Heart right ventricle (tissue), 16 donors: Measurements from ENCODE around the gene TRABD2B. TPM values are rescaled to one million over a fixed set of nuclear protein-coding genes. Genes with fewer than 3 reads are reported as not detected.

Experiments used
- ATAC-seq, 8 donors: fragments of 200-7000 bp; cut with Tn5 transposase; one replicate each; pipeline ENCODE4 v1.9.1; 2020; ENCODE audit warnings: mild to moderate bottlenecking in 8 of 8, moderate library complexity in 8 of 8, moderate number of reproducible peaks in 1 of 8
- DNase-seq, 2 donors: peaks; one replicate each; pipeline ENCODE4 v3.0.0-alpha.2; 2020
- H3K27ac ChIP-seq, 10 donors: fragments of 200-600 bp; sonication (generic) in 2 of 10; one replicate each; pipeline versions ENCODE4 v1.5.0 to v1.8.0; 2020 to 2022; ENCODE audit warnings: mild to moderate bottlenecking in 3 of 10
- H3K27me3 ChIP-seq, 7 donors: fragments of 200-600 bp; one replicate each; pipeline ENCODE4 v1.8.0; 2021 to 2022; ENCODE audit warnings: mild to moderate bottlenecking in 2 of 7
- H3K36me3 ChIP-seq, 9 donors: fragments of 200-600 bp; sonication (generic) in 1 of 9; one replicate each; pipeline versions ENCODE4 v1.5.0 to v1.8.0; 2020 to 2022; ENCODE audit warnings: mild to moderate bottlenecking in 2 of 9
- H3K4me1 ChIP-seq, 9 donors: fragments of 200-600 bp; sonication (generic) in 1 of 9; one replicate each; pipeline versions ENCODE4 v1.5.0 to v1.8.0; 2020 to 2022; ENCODE audit warnings: mild to moderate bottlenecking in 4 of 9
- H3K4me3 ChIP-seq, 10 donors: fragments of 200-600 bp; sonication (generic) in 2 of 10; one replicate each; pipeline versions ENCODE4 v1.5.0 to v1.8.0; 2020 to 2022; ENCODE audit warnings: mild to moderate bottlenecking in 7 of 10, moderate library complexity in 2 of 10
- H3K9me3 ChIP-seq, 11 donors: fragments of 200-600 bp in 10 of 11; sonication (generic) in 2 of 11; one replicate each; pipeline versions ENCODE4 v1.5.0 to v1.8.0; 2013 to 2022; ENCODE audit warnings: mild to moderate bottlenecking in 2 of 11, control low read depth in 1 of 11, moderate library complexity in 1 of 11
- WGBS, 2 donors: extraction: QIAGEN DNeasy Blood & Tissue Kit; methylation state at CpG; one replicate each; pipeline ENCODE4 v1.1.7; 2013; ENCODE audit warnings: inconsistent platforms in 1 of 2; 5-methylcytosine and 5-hydroxymethylcytosine counted together
- intact Hi-C, 10 donors: fragments of 100-400 bp; cut with DNase I; formaldehyde crosslinking; loops; one replicate each; pipeline versions ENCODE4 v1.11.1 to v1.14.2; 2022
- polyA plus RNA-seq, 2 donors: library from polyadenylated mRNA; stranded (reverse); fragments of 200-250 nt; gene quantifications; one replicate each; pipeline ENCODE4 v1.2.3, GENCODE V29; 2013
- total RNA-seq, 10 donors: library from RNA; stranded (reverse); fragmentation: NEBNext Ultra II Directional in 3 of 10; extraction: Animal tissue kit (Norgen Biotek cat#: 25700) in 3 of 10; gene quantifications; one replicate each; pipeline versions ENCODE4 v1.2.1 to v1.2.4, GENCODE V29; 2021 to 2023
- TF ChIP-seq, protein P1 (sequence below), 9 donors: fragments of 200-600 bp; sonication (generic) in 2 of 9; IDR thresholded peaks; one replicate each; pipeline versions ENCODE4 v1.5.0 to v1.8.0; 2021 to 2022; ENCODE audit warnings: antibody characterized with exemption in 9 of 9, mild to moderate bottlenecking in 5 of 9, moderate library complexity in 1 of 9
- donor health status: Arrhythmogenic right ventricular cardiomyopathy.
- donor health status: ischemic (EF 13 %, LVEDD 7.1; RV severe dilation, severe dysfunction).
- donor health status: healthy with polysubstance abuse.
- donor health status: DM: no; HTN: yes; CAD: no.
- donor health status: DM: no; HTN: no; CAD: no.
- donor health status: ischemic (EF 25% LVEDD 6.9; RV normal size, moderate dysfunction).
- donor health status: ischemic (EF 25% LVEDD 5.7; RV mildly dilated, moderate dysfunction).
- donor health status: healthy.
- donor health status: DM: yes; HTN: yes; CAD: no.
- donor health status: Ischemic cardiomyopathy.
- donor health status: ischemic (EF 35%, LVEDD 5.7; RV mildly dilated, moderate dysfunction).
- donor health status: nonischemic (EF 11% LVEDD 7.7; RV severe dilation, severe dysfunction).
- donor health status: DM: yes; HTN: yes; CAD: no.
- donor health status: PGD.
- donor health status: ischemic (EF 29% LVEDD 5.4; RV normal size, mild dysfunction).
- donor health status: nonischemic (EF 23%, LVEDD 6.1; RV moderate dilation, normal function).

The TRABD2B gene
- total and polyA plus RNA-seq, 12 donors, result 0.21 to 1.1 (median 0.53) TPM

DNA sequence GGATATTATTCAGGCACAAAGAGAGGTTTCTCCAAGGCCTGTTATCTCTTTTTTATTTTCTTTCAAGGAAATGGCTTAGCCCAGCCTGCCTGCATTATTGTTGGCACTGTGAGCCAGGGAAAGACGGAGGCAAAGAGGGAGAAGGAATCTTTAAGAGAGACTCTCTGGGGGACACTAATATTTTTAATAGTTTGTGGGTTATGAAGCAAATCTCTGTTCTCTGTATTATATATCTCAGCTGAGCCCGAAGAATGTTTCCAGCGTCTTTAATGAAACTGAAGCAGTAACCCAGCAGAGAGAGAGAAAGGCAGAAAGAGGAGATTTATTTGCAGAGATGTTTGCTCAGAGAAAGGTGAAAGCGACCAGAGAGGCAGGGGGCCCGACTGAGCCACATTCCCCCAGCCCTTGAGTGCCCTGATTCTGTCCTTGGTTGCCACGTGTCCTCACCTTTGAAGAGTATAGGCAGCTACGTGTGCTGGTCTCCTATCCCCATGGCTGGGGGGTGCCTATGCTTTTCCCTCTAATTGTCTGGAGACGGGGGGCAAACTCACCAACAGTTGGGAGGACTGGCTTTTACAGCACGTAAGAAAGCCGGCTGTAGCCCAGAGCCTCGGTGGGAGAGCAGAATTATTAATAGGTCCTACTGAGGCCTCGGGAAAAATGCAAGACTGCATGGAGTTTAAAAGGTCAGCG, 166.4 kb downstream of the TRABD2B start:
- DNase-seq, result no peak
- Histone ChIP-seq H3K4me3 (no peak overlapping the region), H3K27me3 (peaks cover 0 to 5% (median 0%) of the 10 kb centered on the region in 7 donors), H3K4me1 (peaks cover 0 to 17% (median 0%) of the 10 kb centered on the region in 9 donors), H3K27ac (peak overlapping the region in 3 of 10 donors; percentile 15 to 37 (median 36)), H3K36me3 (no peaks in the 10 kb centered on the region), H3K9me3 (peaks cover 0 to 21% (median 12%) of the 10 kb centered on the region in 11 donors)
- intact Hi-C loops, result loop anchor here in 1 of 10 donors (10.0 kb wide), 1 partner anchor 104 kb away; no protein-coding TSS in a partner anchor
- 66 to 77% methylated on average over 13 of the region's 13 CpGs for WGBS, 2 donors
- TF ChIP-seq, protein P1, sequence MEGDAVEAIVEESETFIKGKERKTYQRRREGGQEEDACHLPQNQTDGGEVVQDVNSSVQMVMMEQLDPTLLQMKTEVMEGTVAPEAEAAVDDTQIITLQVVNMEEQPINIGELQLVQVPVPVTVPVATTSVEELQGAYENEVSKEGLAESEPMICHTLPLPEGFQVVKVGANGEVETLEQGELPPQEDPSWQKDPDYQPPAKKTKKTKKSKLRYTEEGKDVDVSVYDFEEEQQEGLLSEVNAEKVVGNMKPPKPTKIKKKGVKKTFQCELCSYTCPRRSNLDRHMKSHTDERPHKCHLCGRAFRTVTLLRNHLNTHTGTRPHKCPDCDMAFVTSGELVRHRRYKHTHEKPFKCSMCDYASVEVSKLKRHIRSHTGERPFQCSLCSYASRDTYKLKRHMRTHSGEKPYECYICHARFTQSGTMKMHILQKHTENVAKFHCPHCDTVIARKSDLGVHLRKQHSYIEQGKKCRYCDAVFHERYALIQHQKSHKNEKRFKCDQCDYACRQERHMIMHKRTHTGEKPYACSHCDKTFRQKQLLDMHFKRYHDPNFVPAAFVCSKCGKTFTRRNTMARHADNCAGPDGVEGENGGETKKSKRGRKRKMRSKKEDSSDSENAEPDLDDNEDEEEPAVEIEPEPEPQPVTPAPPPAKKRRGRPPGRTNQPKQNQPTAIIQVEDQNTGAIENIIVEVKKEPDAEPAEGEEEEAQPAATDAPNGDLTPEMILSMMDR (IDR thresholded peaks at IDR 0.05), result no peak
- no peak for ATAC-seq

DNA sequence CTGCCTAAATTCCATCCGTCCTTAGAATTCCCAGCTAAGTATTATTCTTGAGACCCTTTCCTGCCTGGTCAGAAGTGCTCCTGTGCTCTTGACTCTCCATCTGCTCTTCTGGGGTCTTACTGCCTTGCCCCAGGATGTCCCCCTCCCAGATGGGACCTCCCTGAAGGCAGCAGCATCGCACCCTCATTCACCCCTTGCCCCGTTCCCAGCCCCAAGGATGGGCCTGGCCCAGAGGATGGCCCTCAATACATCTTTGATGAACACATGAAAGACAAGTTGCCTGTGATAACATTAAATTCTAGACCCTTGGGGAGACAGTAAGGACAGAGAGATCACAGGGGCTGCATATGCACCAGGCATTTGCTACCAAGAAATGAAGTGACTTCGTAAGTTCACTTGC, 167.2 kb downstream of the TRABD2B start:
- H3K36me3 ChIP-seq, result no peaks in the 10 kb centered on the region
- H3K27me3 ChIP-seq, result peaks cover 0 to 5% (median 0%) of the 10 kb centered on the region in 7 donors
- TF ChIP-seq, protein P1 (IDR thresholded peaks at IDR 0.05), result no peak
- DNase-seq (no peak), ATAC-seq (no peak)
- 68 to 70% methylated on average over 4 of the region's 4 CpGs for WGBS, 2 donors
- H3K27ac ChIP-seq, result peak overlapping the region in 1 of 10 donors; percentile 36
- H3K4me1 ChIP-seq, result peaks cover 0 to 17% (median 0%) of the 10 kb centered on the region in 9 donors
- H3K9me3 ChIP-seq, result peaks cover 0 to 13% (median 4%) of the 10 kb centered on the region in 11 donors
- H3K4me3 ChIP-seq, result no peak overlapping the region
- intact Hi-C loops, result loop anchor here in 1 of 10 donors (10.0 kb wide), 1 partner anchor 105 kb away; no protein-coding TSS in a partner anchor

DNA sequence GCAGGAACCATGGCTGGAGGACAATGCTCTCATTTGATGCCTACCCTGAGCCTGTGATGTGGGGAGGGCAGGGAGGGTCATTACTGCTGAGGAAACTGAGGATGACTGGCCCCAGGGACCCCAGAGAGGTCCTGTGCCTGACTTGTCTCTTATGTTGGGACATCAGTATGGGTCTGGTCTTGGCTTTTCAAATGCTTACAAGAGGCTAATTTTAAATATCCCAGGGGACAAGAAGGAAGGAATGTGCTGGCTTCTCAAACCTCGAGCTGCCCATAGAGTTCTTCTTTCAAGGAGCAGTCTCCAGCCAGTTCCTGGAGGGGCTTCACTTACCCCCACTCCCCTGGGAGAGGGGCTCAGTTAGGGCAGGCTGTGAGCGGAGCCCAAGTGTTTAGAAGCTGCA, 168.2 kb downstream of the TRABD2B start:
- peak overlapping the region in 2 of 10 donors; percentile 10 to 41 for H3K27ac ChIP-seq
- H3K4me3 ChIP-seq, result no peak overlapping the region
- peaks cover 0 to 17% (median 0%) of the 10 kb centered on the region in 9 donors for H3K4me1 ChIP-seq
- intact Hi-C loops, result no loop called here
- H3K27me3 ChIP-seq, result peaks cover 0 to 5% (median 0%) of the 10 kb centered on the region in 7 donors
- TF ChIP-seq, protein P1 (IDR thresholded peaks at IDR 0.05), result no peak
- peak in 4 of 8 donors; percentile 27 to 57 (median 43) for ATAC-seq
- 58 to 61% methylated on average over 2 of the region's 2 CpGs for WGBS, 2 donors
- no peaks in the 10 kb centered on the region for H3K36me3 ChIP-seq
- DNase-seq, result no peak
- peaks cover 0 to 3% (median 0%) of the 10 kb centered on the region in 11 donors for H3K9me3 ChIP-seq

DNA sequence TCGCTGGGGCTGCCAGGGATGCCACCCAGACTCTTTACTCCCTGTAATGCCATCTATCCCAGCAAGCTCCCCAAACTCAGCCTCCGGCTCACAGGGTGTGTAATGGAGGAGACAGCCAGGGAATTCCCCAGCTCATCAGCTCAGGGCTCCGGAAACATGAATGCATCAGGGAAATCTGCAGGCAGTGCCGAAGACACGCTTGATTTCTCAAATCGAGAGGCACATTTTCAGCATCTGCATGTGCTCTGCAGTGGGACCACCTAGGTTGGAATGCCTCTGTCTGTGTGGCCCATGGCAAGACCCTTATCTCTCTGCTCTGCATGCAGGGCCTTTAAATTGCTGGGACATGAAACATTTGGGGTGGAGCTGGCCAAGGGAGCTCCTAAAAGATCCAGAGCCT, 170.1 kb downstream of the TRABD2B start:
- no peak for ATAC-seq
- Histone ChIP-seq H3K36me3 (no peaks in the 10 kb centered on the region), H3K9me3 (no peaks in the 10 kb centered on the region), H3K27ac (no peak overlapping the region), H3K27me3 (peaks cover 0 to 5% (median 0%) of the 10 kb centered on the region in 7 donors), H3K4me1 (peaks cover 0 to 17% (median 0%) of the 10 kb centered on the region in 9 donors), H3K4me3 (no peak overlapping the region)
- TF ChIP-seq, protein P1 (IDR thresholded peaks at IDR 0.05), result no peak
- no peak for DNase-seq
- intact Hi-C loops, result no loop called here
- WGBS, 2 donors, result 70 to 82% methylated on average over 6 of the region's 6 CpGs
